NOMO-1 treated with DMSO at 0.1 percent for 48 hours (cell line): ENCODE results near the gene JAK2.
A peak's percentile ranks its signal among the peaks of the same experiment; 100 is the strongest.
"Not testable (repeated sequence)": the region's sequence is repeated elsewhere in the genome, so short reads cannot be mapped to it uniquely, and the experiment has no call there.

Source experiments
- DNase-seq: peaks from one replicate; lab custom pipeline; 2025; ENCODE audit not compliant: unreplicated experiment; lab: John Stamatoyannopoulos, UW

The JAK2 gene

GRCh38 chr9:4980086-4980727, 4.9 kb upstream of the JAK2 start:
- DNase-seq: peak; percentile 36

GRCh38 chr9:4982721-4983482, 2.2 kb upstream of the JAK2 start:
- peak; percentile 45 for DNase-seq

- DNase-seq: peak; percentile 39
Measured at GRCh38 chr9:4983601-4984165, 1.4 kb upstream of the JAK2 start.

- DNase-seq: no peak
Measured at GRCh38 chr9:4984171-4984620, 876 bp upstream of the JAK2 start.

- peak; percentile 38 for DNase-seq
Measured at GRCh38 chr9:4985386-4986266, 554 bp downstream of the JAK2 start.

- DNase-seq: no peak
Measured at GRCh38 chr9:4986296-4986695, 1.2 kb downstream of the JAK2 start.

- no peak for DNase-seq
Measured at GRCh38 chr9:4986783-4987182, 1.7 kb downstream of the JAK2 start.

- peak; percentile 21 for DNase-seq
Measured at GRCh38 chr9:4987961-4988421, 2.9 kb downstream of the JAK2 start.

GRCh38 chr9:4992872-4993271, 7.8 kb downstream of the JAK2 start:
- no peak for DNase-seq

- no peak for DNase-seq
Measured at GRCh38 chr9:4994166-4994890, 9.3 kb downstream of the JAK2 start.

GRCh38 chr9:4997196-4997595, 12.1 kb downstream of the JAK2 start:
- DNase-seq: no peak

- no peak for DNase-seq
Measured at GRCh38 chr9:4997631-4998030, 12.6 kb downstream of the JAK2 start.

- no peak for DNase-seq
Measured at GRCh38 chr9:5002811-5003210, 17.7 kb downstream of the JAK2 start.

- DNase-seq: no peak
Measured at GRCh38 chr9:5004481-5004880, 19.4 kb downstream of the JAK2 start.

GRCh38 chr9:5008202-5008601, 23.1 kb downstream of the JAK2 start:
- no peak for DNase-seq

GRCh38 chr9:5013374-5013773, 28.3 kb downstream of the JAK2 start:
- DNase-seq: no peak

- no peak for DNase-seq
Measured at GRCh38 chr9:5015934-5016333, 30.9 kb downstream of the JAK2 start.

- no peak for DNase-seq
Measured at GRCh38 chr9:5025416-5025815, 40.3 kb downstream of the JAK2 start.

GRCh38 chr9:5031941-5032340, 46.9 kb downstream of the JAK2 start:
- not testable (repeated sequence) for DNase-seq

GRCh38 chr9:5040730-5041389, 55.8 kb downstream of the JAK2 start:
- no peak for DNase-seq
